A673 (cell line): Measurements from ENCODE around the gene PRKCH.

ENCODE experiments used
- CTCF ChIP-seq: fragments of 300-800, 200-600 bp; sonication (generic); conservative IDR thresholded peaks from 2 replicates; pipeline ENCODE4 v1.5.1; 2017; ENCODE audit warnings: low read depth, mild to moderate bottlenecking, antibody characterized with exemption, low read length, moderate library complexity, mixed read lengths
- EZH2 ChIP-seq: fragments of 200-600 bp; sonication (generic); IDR thresholded peaks from 2 replicates; pipeline ENCODE4 v1.6.1; 2017; ENCODE audit warnings: borderline replicate concordance, low read depth, mild to moderate bottlenecking, mixed read lengths, antibody characterized with exemption, low read length; ENCODE audit not compliant: poor library complexity, severe bottlenecking

DNA sequence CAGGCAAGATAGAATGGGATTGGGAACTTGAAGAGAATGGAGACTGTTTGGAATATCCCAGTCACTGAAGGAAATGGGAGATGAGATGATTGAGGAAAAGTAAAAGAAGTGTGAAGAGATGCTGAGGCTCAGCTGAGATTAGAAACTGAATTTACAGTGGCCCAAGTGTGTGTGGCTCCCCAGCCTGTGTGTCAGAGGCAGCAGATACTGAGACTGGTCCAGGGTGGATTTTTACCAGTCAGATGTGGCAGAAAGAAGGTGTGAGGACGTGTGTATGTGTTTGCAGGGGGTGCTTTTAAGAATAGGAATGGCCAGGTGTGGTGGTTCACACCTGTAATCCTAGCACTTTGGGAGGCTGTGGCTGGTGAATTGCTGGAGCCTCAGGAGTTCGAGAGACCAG lies 42.9 kb downstream of the PRKCH start:
- TF ChIP-seq CTCF, result no peak
- no peak for TF ChIP-seq EZH2
